HG03045 (cell line): ENCODE measurements around the gene TPP2.

ENCODE experiments used
- ATAC-seq: cut with Tn5 transposase; IDR thresholded peaks from one replicate; pipeline ENCODE4 v1.9.1; 2021; ENCODE audit warnings: mild to moderate bottlenecking, moderate library complexity; ENCODE audit not compliant: unreplicated experiment

Gene TPP2

DNA sequence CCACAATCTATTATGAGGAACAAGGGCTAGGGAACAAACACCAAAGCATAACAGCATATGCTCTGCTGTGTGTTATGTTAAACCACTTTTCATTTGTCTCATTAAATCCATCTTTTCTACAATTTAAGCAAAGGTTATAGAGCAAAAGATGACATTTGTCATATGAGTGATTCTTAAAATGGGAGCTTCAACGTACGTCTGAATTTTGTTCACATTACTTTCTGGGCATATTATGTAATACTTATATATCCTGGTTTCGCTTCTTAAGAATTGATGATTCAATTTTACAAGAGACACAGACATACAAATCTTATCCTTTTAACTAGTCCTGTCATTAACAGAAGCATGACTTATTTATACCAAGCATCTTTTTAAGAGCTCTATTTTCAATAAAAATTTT is 3.3 kb upstream of the TPP2 start:
- ATAC-seq = no peak

DNA sequence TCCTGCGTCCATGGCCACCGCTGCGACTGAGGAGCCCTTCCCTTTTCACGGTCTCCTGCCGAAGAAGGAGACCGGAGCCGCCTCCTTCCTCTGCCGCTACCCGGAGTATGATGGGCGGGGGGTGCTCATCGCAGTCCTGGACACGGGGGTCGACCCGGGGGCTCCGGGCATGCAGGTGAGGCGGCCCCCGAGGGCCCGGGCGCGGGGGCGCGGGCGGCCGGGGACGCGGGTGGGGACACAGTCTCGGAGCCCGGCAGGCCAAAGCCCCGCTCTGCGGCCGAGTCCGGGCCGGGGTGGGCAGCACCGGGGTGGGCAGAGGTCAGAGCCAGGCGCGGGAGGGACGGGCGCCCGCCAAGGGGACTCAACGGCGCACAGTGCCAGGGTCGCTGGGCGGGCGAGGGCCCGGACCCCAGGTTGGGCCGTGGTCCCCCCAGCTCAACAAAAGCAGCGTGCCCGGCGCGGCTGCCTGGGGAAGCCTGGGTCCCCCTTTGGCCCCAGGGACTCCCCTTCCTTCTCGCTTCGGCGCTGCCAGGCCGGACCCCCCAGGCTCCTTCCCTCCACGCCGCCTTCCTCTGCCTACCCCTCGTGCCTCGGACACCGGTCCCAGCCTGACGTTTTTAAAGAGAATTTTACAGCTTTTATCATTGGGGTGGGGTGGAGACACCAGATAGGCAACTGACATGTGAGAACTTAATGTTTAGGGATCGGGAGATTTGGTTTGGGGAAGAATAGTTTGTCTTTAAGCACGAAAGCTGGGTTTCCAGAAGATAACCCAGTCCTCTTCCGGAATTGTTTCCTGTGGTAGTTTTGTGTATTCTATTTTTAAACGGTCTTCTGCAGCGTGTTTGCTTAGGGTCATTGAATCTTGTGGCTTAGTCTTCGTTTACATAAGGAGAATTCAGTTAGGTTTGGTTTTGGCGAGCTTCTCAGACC is 509 bp downstream of the TPP2 start:
- peak; percentile 13 for ATAC-seq

DNA sequence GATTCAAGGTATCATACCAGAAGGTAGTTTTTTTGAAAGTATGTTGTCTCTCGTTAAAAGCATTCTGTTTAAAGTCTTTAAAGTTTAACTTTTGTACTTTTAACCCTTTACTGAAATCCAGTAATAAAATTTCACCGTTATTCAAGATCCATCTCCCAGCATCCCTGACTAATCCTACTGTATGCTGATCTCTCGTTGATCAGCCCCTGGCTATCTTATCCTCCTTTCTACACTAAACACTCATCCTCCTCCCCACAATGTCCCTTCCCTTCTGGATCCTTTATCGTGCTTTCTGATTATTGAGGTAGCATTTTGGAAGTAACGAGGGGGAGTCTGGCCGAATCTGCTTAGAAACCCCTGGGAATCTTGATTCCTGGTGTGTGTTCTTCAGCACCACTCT is 1.3 kb downstream of the TPP2 start:
- no peak for ATAC-seq

DNA sequence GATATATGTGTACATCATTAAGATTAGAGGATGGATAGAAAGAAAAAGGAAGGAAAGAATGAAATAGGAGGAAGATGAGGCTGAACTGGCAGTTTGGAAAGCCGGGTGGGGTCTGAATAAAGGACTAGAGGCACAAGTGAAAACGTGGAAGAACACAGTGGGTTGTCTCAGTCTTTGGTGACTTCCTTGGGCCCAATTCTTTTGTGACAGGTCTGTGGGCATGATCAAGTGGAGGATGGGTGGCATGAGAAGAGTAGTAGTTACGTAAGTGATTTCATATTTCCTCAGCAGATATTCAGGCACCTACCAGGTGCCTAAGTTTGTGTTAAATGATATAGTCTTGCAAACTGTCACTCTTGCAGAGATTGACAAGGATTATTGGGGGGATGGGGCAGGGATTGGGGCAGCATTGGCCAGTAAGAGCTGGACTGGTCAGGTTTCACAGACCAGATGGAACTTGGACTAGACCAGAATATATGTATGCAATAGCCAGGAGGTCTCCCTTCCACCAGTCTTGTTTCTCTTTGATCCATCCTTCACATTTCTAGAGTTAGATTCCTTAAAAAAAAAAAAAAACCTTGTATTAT is 2.7 kb downstream of the TPP2 start:
- ATAC-seq = no peak

DNA sequence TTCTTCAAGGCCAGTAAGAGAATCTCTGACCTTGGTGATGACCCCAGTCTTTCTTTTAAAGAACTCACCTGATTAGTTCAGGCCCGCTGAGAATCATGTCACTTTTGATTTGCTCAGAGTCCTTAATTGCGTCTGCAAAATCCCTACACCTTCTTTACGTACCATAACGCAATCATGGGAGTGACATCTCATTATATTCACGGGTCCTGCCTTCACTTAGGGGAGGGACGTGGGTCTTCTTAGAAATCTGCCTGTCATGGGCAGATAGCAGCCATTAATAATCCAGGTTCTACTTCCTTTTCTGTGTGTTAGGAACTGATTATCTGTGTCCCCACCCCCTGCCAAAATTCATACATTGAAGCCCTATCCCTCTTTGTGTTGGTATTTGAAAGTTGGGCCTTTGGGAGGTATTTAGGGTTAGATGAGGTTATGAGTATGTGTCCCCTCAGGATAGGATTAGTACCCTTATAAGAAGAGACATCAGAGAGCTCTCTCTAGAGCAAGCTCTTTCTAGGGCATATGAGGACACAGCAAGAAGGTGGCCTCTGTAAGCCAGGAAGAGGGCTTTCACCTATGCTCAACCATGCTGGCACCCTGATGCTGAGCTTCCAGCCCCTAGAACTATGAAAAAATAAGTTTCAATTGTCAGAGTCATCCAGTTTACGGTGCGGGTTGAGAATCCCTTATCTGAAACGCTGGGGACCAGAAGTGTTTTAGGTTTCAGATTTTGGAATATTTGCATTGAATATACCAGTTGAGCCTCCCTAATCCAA is 9.9 kb downstream of the TPP2 start:
- ATAC-seq = no peak

DNA sequence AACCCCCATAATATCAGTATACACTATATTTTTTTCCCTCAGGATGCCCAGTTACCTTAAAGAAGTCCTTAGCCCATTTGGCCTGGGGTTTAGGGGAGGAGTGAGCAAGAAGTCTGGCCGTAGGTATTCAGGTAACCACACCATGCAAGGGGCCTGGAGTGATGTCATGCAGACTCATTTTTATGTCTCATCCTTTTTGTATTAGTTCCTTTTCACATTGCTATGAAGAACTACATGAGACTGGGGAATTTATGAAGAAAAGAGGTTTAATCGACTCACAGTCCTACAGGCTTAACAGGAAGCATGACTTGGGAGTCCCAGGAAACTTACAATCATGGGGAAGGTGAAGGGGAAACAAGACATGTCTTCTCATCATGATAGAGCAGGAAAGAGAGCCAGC is 12.2 kb downstream of the TPP2 start:
- no peak for ATAC-seq

DNA sequence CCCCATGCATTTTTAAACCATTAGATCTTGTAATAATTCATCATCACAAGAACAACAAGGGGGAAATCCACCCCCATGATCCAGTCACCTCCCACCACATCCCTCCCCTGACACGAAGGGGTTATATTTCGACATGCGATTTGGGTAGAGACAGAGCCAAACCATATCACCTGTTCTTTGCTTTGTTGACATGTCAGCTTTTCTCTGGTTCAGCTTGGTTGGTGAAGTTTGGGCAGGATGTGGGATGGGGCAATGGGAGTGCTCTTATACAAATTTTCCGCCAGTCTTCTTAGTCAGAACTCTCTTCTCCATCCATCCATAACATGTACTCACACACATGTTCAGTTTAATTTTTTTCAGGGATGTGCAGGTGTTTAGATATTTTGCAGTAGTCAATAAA is 12.9 kb downstream of the TPP2 start:
- no peak for ATAC-seq

DNA sequence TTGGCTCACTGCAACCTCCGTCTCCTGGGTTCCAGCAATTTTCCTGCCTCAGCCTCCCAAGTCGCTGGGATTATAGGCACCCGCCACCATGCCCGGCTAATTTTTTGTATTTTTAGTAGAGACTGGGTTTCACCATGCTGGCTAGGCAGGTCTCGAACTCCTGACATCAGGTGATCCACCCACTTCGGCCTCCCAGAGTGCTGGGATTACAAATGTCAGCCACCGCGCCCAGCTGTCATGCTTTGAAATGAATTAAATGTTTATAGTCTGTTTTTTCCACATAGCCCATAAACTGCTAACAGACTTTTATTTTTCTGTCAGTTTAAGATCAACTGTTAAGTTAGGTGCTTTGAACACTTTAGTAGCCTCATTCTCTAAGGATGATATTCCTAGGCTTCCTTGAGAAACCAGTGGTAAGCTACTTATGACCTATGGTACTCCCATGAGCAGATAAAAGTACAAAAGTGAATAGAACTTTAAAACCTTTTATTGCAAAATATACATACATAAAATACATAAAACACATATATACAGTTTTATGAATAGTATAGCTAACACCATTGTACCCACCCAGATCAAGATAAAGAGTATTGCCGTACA is 13.6 kb downstream of the TPP2 start:
- no peak for ATAC-seq

DNA sequence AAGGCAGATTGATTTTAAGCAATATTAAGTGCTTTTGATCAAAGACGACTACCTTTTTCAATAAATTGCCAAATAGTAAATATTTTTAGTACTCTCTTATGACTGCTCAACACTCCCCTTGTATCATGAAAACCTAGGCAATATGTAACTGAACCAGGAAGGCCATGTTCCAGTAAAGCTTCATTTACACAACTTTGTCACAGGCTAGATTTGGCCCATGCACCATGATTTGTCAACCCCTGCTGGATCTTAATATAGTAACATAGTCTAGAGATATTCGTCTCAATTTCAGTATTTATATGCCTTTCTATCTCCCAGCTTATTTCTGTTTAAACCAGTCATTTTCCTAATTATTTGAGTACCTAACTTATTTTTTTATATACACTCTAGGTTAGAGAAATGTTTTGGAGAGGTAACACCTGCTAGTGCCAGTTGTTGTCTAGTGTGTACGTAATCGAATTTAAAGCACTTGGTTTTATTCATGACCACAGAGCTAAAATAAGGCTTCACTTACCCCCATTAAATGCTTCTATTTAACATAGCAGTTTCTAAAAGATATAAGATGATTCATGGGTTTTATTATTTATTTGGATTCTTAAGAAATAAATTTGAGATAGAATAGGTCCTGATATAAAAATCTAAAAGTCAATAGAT is 21.0 kb downstream of the TPP2 start:
- no peak for ATAC-seq

DNA sequence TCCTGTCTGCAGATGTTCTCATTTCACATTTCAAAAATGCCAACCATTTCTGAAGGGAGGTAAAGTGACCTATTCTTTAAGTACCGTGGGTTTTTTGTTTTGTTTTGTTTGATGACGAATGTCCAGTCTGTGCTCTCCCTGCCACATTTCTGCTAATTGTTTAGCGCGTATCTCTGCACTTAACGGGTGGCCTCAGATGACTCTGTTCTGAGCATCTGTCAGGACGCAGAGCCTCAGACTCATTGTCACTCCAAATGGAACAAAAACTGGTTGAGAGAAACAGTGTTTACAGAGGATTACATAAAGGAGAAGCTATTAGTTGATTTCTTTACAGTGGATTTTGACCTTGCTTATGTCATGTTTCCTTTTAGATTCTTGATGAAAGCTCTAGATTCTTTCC is 23.7 kb downstream of the TPP2 start:
- ATAC-seq = no peak

DNA sequence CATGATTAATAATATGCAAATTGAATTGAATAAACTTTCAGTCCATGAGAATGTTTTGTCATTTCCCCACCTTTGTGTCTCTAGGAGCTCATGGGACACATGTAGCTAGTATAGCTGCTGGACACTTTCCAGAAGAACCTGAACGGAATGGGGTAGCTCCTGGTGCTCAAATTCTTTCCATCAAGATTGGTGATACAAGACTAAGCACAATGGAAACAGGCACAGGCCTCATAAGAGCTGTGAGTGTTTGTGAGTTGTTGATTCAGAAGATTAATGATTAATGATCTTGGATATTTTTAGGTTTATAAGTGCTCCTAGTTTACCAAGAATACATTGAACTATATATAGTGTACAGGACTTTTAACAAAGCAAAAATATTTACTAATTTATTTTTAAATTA is 30.1 kb downstream of the TPP2 start:
- no peak for ATAC-seq

DNA sequence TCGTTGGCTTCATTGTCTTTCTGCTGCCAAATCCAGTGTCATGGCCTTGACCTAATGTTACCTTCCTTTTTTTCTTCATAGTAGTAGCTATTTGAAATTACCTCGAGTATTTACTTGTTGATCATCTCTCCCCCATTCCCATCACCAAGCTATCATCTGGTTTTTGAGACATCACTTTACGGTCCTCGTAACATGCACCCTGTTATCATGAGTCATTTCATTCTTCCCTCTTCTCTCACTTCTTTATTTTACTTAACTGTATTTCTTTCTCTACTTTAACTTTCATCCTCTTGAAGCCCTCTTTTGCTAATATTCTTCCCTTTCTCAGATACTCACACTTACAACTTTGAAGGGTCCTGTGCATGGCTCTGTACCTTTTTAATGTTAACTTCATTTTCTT is 31.8 kb downstream of the TPP2 start:
- no peak for ATAC-seq

DNA sequence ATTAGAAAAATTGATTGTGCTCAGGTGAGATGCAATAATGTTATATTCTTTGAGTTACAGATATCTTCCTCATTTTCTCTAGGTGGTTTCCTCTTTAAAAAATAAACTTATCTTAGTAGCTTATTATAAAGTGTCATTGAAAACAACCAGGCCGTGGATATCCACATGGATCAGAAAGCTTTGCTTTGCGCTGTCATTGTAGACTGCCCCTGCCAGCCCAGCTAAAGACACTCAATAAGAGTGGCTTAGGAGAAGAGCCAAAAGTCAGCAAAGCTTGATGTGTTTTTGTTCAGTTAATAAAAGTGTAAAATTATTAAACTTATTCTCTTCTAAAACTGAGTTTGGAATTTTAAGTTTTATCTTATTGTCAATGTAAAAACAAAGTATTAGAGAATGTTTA is 34.4 kb downstream of the TPP2 start:
- no peak for ATAC-seq

DNA sequence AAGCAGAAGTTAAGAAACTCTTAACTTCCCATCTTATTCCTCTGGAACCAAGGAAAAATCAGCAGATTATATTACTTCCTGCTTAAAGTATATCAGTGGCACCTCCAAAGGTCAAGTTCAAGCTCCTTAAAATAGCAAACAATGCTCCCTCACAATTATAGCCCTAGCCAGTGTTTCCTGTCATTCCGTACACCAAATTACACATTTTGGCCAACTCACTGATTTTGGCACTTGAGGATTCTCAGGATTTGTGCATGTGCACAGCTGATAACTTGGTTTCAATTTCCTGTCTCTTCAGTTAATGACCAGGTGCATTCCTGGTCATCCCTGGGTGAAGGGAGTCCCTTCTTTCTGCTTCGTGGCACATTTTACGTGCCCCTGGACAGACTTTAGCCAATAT is 42.0 kb downstream of the TPP2 start:
- ATAC-seq = no peak

DNA sequence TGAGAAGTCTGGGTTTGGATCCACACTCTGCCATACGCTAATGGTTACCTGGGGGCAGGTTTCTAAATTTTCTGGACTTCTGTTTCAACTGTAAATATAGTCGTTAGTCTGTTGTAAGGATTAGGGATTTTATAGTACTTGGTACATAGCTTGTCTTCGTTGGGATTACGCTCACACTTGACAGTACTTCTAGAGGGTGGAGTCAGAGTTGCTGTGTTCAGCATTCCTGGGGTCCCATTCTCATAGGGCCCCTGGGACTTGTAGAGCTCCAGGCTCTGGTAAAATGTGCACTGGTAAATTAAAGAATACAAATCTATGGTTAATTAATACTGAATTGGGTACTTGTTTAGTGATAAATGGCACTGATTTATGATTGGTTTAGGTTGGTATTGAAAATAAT is 45.2 kb downstream of the TPP2 start:
- ATAC-seq = no peak

DNA sequence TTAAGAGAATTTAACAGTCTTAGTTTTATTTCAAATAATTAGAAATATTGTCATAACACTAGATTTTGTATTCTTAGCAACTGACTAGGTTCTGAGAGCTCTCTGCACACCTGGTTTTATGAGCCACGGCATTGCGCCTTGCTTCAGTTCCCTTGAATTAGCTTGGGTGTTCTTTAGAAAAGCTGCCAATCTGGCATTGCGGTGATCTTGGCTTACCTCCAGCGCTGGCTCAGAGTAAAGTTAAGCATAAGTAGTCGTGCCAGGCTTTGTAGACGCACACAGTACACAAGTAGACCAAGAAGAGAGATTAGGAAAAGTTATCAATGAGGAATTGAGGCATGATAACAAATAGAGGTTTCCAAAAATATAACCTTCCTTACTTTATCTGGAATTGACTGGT is 45.7 kb downstream of the TPP2 start:
- no peak for ATAC-seq

DNA sequence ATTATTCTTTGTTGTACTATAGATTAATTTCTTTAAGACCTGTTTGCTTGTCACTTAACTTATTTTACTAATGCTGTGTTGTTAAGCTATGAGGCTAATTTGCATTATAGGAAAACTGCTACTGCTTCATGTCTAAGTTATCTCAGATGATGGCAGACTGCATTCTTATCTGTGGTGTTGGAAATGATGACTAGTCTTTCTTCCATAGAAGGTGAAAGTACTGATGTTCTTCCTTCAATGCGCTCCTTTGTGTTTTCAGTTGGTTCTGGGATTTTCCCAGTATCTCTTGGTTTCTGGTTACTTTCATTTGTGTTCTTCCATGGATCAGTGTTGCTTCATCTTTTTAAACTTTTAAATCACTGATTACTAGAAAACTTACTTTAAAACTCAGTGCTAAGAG is 46.9 kb downstream of the TPP2 start:
- ATAC-seq = no peak

DNA sequence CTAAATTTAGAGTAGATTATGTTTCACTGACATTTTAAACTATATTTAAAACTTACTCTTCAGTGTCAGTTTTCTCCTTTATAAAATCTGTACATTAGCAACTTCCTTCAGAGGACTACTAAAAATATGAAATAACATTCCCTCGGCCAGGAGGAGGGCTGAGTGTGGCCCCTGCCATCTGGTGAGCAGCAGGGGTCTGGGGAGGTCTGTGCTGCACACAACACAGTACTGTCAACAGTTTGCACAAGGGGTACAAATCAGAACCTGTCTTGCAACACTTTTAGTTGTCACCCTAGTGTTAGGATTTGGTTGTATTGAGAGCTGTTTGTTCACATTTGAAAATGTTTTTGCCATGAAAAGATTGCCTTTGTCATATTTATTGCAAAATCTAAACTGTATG is 48.9 kb downstream of the TPP2 start:
- ATAC-seq = no peak

DNA sequence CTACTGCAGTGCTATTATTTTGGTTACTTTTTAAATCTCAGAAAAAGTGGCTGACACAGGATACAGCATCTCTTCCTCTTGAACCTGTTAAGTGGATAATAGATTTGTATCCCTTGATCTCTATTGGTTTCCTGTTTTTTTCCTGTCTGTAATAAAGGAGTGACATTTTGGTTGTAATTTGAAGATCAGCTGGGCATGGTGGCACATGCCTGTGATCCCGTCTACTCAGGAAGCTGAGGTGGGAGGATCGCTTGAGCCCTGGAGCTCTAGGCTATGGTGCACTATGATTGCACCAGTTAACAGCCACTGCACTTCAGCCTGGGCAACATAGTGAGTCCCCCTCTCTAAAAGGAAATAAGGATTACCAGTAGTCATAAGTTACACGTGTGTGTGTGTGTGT is 51.3 kb downstream of the TPP2 start:
- ATAC-seq = no peak

DNA sequence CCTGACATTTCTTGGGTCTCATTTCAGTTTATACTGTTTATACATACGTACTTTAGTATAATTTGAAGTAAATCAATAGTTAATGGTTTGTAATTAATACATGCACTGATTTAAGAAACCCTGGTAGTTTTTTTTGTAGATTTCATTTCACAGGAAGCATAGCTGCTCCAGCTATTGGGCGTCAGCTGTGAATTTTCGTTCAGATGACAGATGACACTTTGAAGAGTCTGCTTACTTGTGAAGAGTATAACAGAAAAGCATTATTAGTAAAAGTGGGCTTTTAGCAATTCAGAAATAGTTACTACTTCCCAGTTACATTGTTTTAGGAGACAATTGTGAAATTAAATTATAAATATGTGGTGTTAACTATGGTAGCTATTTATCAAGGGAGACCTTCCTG is 53.7 kb downstream of the TPP2 start:
- no peak for ATAC-seq

DNA sequence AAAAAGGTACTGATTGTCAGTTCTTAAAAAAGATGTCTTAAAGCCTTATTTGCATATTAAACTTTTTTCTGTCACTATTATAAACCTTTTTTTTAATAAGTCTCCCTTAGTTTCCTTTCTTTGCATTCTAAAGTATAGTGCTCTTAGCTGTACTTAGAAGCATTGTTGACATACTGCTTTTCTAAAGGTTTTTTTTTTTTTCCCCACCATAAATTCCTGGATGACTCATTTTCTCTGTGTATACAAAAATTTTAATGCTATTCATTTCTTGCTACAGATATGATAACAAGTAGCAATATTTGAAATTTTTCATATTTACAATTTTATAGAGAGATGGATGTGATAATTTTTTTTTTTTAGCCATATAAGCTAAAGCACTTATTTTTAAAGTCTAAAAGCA is 54.6 kb downstream of the TPP2 start:
- no peak for ATAC-seq
